Liver (tissue), 9 donors: ENCODE results near the gene AMBRA1. TPM values are rescaled to one million over a fixed set of nuclear protein-coding genes. Genes with fewer than 3 reads are reported as not detected.

Source experiments
- DNase-seq: peaks from one replicate; pipeline ENCODE4 v3.0.0-alpha.2; 2017; ENCODE audit warnings: low spot score
- H3K27ac ChIP-seq, 2 donors: one replicate each; pipeline ENCODE4 v1.7.0; 2013; ENCODE audit warnings: inconsistent platforms in 2 of 2, low read length in 2 of 2, control low read depth in 1 of 2, low read depth in 1 of 2, mild to moderate bottlenecking in 1 of 2
- H3K27me3 ChIP-seq, 4 donors: one replicate each; pipeline versions ENCODE4 v1.6.1 to v1.7.0; 2013; ENCODE audit warnings: low read length in 3 of 4, inconsistent platforms in 1 of 4, mild to moderate bottlenecking in 1 of 4, moderate library complexity in 1 of 4; ENCODE audit not compliant: control insufficient read depth in 4 of 4, insufficient read depth in 4 of 4
- H3K36me3 ChIP-seq, 4 donors: one replicate each; pipeline versions ENCODE4 v1.6.1 to v1.7.0; 2013; ENCODE audit warnings: low read length in 3 of 4, mild to moderate bottlenecking in 3 of 4, low read depth in 1 of 4, moderate library complexity in 1 of 4; ENCODE audit not compliant: control insufficient read depth in 4 of 4, insufficient read depth in 3 of 4
- H3K4me1 ChIP-seq, 4 donors: one replicate each; pipeline versions ENCODE4 v1.6.1 to v1.7.0; 2013; ENCODE audit warnings: low read length in 3 of 4, mild to moderate bottlenecking in 3 of 4, moderate library complexity in 1 of 4; ENCODE audit not compliant: control insufficient read depth in 4 of 4, insufficient read depth in 4 of 4
- H3K4me3 ChIP-seq, 3 donors: one replicate each; pipeline versions ENCODE4 v1.6.1 to v1.7.0; 2013; ENCODE audit warnings: low read length in 3 of 3, control low read depth in 1 of 3, low read depth in 1 of 3, mild to moderate bottlenecking in 1 of 3
- H3K9ac ChIP-seq, 2 donors: one replicate each; pipeline ENCODE4 v1.7.0; 2013; ENCODE audit warnings: low read length in 2 of 2, mild to moderate bottlenecking in 2 of 2, moderate library complexity in 2 of 2, control low read depth in 1 of 2, low read depth in 1 of 2
- H3K9me3 ChIP-seq, 4 donors: one replicate each; pipeline versions ENCODE4 v1.6.1 to v1.7.0; 2013; ENCODE audit warnings: low read length in 3 of 4; ENCODE audit not compliant: control insufficient read depth in 4 of 4
- ATF3 ChIP-seq: IDR thresholded peaks from 2 replicates; pipeline ENCODE4 v1.6.1; 2016; ENCODE audit warnings: antibody characterized with exemption
- CTCF ChIP-seq: fragments of 150-350 bp; IDR thresholded peaks from 2 replicates; pipeline ENCODE4 v1.5.1; 2017; ENCODE audit warnings: improper control_type of control experiment, low read depth, low read length; ENCODE audit not compliant: missing input control
- EGR1 ChIP-seq, 2 donors: IDR thresholded peaks; 2 replicates each; pipeline ENCODE4 v1.6.1; 2016 to 2018; ENCODE audit warnings: antibody characterized with exemption in 2 of 2, low read depth in 2 of 2
- FOXA1 ChIP-seq: IDR thresholded peaks from 2 replicates; pipeline ENCODE4 v1.6.1; 2016; ENCODE audit warnings: antibody characterized with exemption
- FOXA2 ChIP-seq: IDR thresholded peaks from 2 replicates; pipeline ENCODE4 v1.6.1; 2016; ENCODE audit warnings: antibody characterized with exemption
- GABPA ChIP-seq, 2 donors: IDR thresholded peaks in 1 of 2; conservative IDR thresholded peaks in 1 of 2; 2 replicates each; pipeline ENCODE4 v1.6.1; 2016; ENCODE audit warnings: antibody characterized with exemption in 2 of 2, mild to moderate bottlenecking in 1 of 2, moderate library complexity in 1 of 2
- HNF4A ChIP-seq, 2 donors: conservative IDR thresholded peaks; 2 replicates each; pipeline ENCODE4 v1.6.1; 2016; ENCODE audit warnings: antibody characterized with exemption in 2 of 2, mild to moderate bottlenecking in 2 of 2
- HNF4G ChIP-seq: IDR thresholded peaks from 2 replicates; pipeline ENCODE4 v1.6.1; 2016; ENCODE audit warnings: antibody characterized with exemption
- JUND ChIP-seq, 2 donors: IDR thresholded peaks; 2 replicates each; pipeline ENCODE4 v1.6.1; 2016; ENCODE audit warnings: antibody characterized with exemption in 2 of 2
- RAD21 ChIP-seq, 2 donors: IDR thresholded peaks; 2 replicates each; pipeline ENCODE4 v1.6.1; 2016; ENCODE audit warnings: antibody characterized with exemption in 2 of 2, mild to moderate bottlenecking in 2 of 2
- REST ChIP-seq: IDR thresholded peaks from 2 replicates; pipeline ENCODE4 v1.6.1; 2016; ENCODE audit warnings: antibody characterized with exemption, mild to moderate bottlenecking
- RXRA ChIP-seq, 2 donors: IDR thresholded peaks; 2 replicates each; pipeline ENCODE4 v1.6.1; 2017 to 2018; ENCODE audit warnings: antibody characterized with exemption in 2 of 2, mild to moderate bottlenecking in 1 of 2
- SP1 ChIP-seq: IDR thresholded peaks from 2 replicates; pipeline ENCODE4 v1.6.1; 2018; ENCODE audit warnings: antibody characterized with exemption, mild to moderate bottlenecking
- TAF1 ChIP-seq: conservative IDR thresholded peaks from 2 replicates; pipeline ENCODE4 v1.6.1; 2016; ENCODE audit warnings: antibody characterized with exemption, mild to moderate bottlenecking
- YY1 ChIP-seq: IDR thresholded peaks from 2 replicates; pipeline ENCODE4 v1.6.1; 2016; ENCODE audit warnings: antibody characterized with exemption, mild to moderate bottlenecking
- ZBTB33 ChIP-seq: IDR thresholded peaks from 2 replicates; pipeline ENCODE4 v1.6.1; 2016; ENCODE audit warnings: antibody characterized with exemption
- WGBS: extraction: QIAGEN DNeasy Blood & Tissue Kit; methylation state at CpG from one replicate; pipeline ENCODE4 v1.1.7; 2013; 5-methylcytosine and 5-hydroxymethylcytosine counted together
- polyA plus RNA-seq, 2 donors: library from polyadenylated mRNA; stranded (reverse) in 1 of 2; unstranded in 1 of 2; fragments of 200-250 nt in 1 of 2; fragments of >200 nt in 1 of 2; fragmentation: Nextera tagmentation in 1 of 2; extraction: Ambion mirVana in 1 of 2; gene quantifications; one replicate each; pipeline versions ENCODE4 v1.2.1 to v1.2.3, GENCODE V29; 2013 to 2015
- total RNA-seq, 2 donors: library from RNA; depleted of rRNA; stranded (reverse); fragments of >200 nt; gene quantifications; one replicate each; pipeline ENCODE4 v1.2.3, GENCODE V29; 2014
- donor health status: healthy.
- donor health status: healthy.
- donor health status: healthy.
- donor health status: healthy.
- donor health status: healthy.

The AMBRA1 gene
- total and polyA plus RNA-seq, 4 donors, result 3.7 to 25.7 (median 15.1) TPM

GRCh38 chr11:46491661-46492330 lies 102.0 kb downstream of the AMBRA1 start:
- no peak for TF ChIP-seq JUND (IDR thresholded peaks at IDR 0.05)
- no peak for TF ChIP-seq RAD21 (IDR thresholded peaks at IDR 0.05)
- no peak for TF ChIP-seq FOXA2
- no peak for TF ChIP-seq GABPA (IDR thresholded peaks at IDR 0.05 in 1 of 2, conservative IDR thresholded peaks at IDR 0.05 in 1 of 2)
- no peak for TF ChIP-seq RXRA (IDR thresholded peaks at IDR 0.05)
- TF ChIP-seq REST, result no peak
- no peak for TF ChIP-seq YY1
- TF ChIP-seq ZBTB33, result no peak
- TF ChIP-seq SP1, result no peak
- TF ChIP-seq HNF4G, result no peak
- no peak for TF ChIP-seq CTCF
- TF ChIP-seq TAF1, result no peak
- no peak for TF ChIP-seq EGR1 (IDR thresholded peaks at IDR 0.05; ENCODE audit: low read depth in 2 of 2)
- TF ChIP-seq FOXA1, result no peak
- TF ChIP-seq ATF3, result no peak
- no peak for DNase-seq
- Histone ChIP-seq H3K36me3 (peaks cover 2 to 13% (median 8%) of the 10 kb centered on the region in 4 donors), H3K4me1 (no peaks in the 10 kb centered on the region), H3K4me3 (no peak overlapping the region), H3K27ac (no peak overlapping the region), H3K9ac (no peak overlapping the region), H3K9me3 (no peaks in the 10 kb centered on the region), H3K27me3 (no peaks in the 10 kb centered on the region)
- 67% methylated on average over 4 of the region's 4 CpGs for WGBS

- Histone ChIP-seq H3K9ac (no peak overlapping the region), H3K4me3 (no peak overlapping the region), H3K27ac (no peak overlapping the region), H3K9me3 (no peaks in the 10 kb centered on the region), H3K36me3 (peaks cover 2 to 11% (median 8%) of the 10 kb centered on the region in 4 donors), H3K27me3 (no peaks in the 10 kb centered on the region), H3K4me1 (no peaks in the 10 kb centered on the region)
- TF ChIP-seq GABPA (IDR thresholded peaks at IDR 0.05 in 1 of 2, conservative IDR thresholded peaks at IDR 0.05 in 1 of 2) (no peak), ATF3 (no peak), TAF1 (no peak), JUND (IDR thresholded peaks at IDR 0.05) (no peak), YY1 (no peak), HNF4A (conservative IDR thresholded peaks at IDR 0.05) (no peak), RAD21 (IDR thresholded peaks at IDR 0.05) (no peak), RXRA (IDR thresholded peaks at IDR 0.05) (no peak), ZBTB33 (no peak), CTCF (no peak)
- DNase-seq, result no peak
Observed at GRCh38 chr11:46490666-46491065, 103.2 kb downstream of the AMBRA1 start.
